GM19467 (cell line): Measurements from ENCODE around the gene CHST3.
"Not testable (repeated sequence)": the region's sequence is repeated elsewhere in the genome, so short reads cannot be mapped to it uniquely, and the experiment has no call there.

Source experiments
- ATAC-seq: cut with Tn5 transposase; IDR thresholded peaks from one replicate; pipeline ENCODE4 v1.9.1; 2021; ENCODE audit warnings: mild to moderate bottlenecking, moderate library complexity; ENCODE audit not compliant: unreplicated experiment

The CHST3 gene

GRCh38 chr10:71985542-71986250 is 21.5 kb downstream of the CHST3 start:
- ATAC-seq, result no peak

GRCh38 chr10:71988895-71989294 is 24.7 kb downstream of the CHST3 start:
- not testable (repeated sequence) for ATAC-seq

GRCh38 chr10:71989661-71990454 is 25.7 kb downstream of the CHST3 start:
- no peak for ATAC-seq

GRCh38 chr10:71990706-71991269 is 26.6 kb downstream of the CHST3 start:
- no peak for ATAC-seq

- no peak for ATAC-seq
Observed at GRCh38 chr10:71995449-71995848, 31.3 kb downstream of the CHST3 start.

GRCh38 chr10:71995887-71996575 is 31.8 kb downstream of the CHST3 start:
- no peak for ATAC-seq

GRCh38 chr10:71996592-71997371 is 32.6 kb downstream of the CHST3 start:
- no peak for ATAC-seq

- ATAC-seq, result no peak
Observed at GRCh38 chr10:71998119-71998839, 34.1 kb downstream of the CHST3 start.

- ATAC-seq, result no peak
Observed at GRCh38 chr10:71998840-71999194, 34.6 kb downstream of the CHST3 start.

GRCh38 chr10:71999360-72000072 is 35.3 kb downstream of the CHST3 start:
- ATAC-seq, result no peak

GRCh38 chr10:72000073-72001032 is 36.2 kb downstream of the CHST3 start:
- no peak for ATAC-seq

GRCh38 chr10:72001033-72001395 is 36.8 kb downstream of the CHST3 start:
- ATAC-seq, result no peak

GRCh38 chr10:72002354-72003295 is 38.4 kb downstream of the CHST3 start:
- no peak for ATAC-seq

- ATAC-seq, result no peak
Observed at GRCh38 chr10:72006026-72006425, 41.8 kb downstream of the CHST3 start.

- no peak for ATAC-seq
Observed at GRCh38 chr10:72007246-72007892, 43.2 kb downstream of the CHST3 start.

- ATAC-seq, result no peak
Observed at GRCh38 chr10:72008096-72008981, 44.1 kb downstream of the CHST3 start.
